Measurements from ENCODE around the gene ATL2.

The ATL2 gene

GRCh38 chr2:38271697-38272096 is 105.4 kb downstream of the ATL2 start:
- Histone ChIP-seq H3K9me3 (ENCODE audit: control insufficient read depth, insufficient read depth, low read depth, low read length) (no peaks in the 10 kb centered on the region), H3K4me1 (ENCODE audit: control insufficient read depth, insufficient read depth, low read length) (peaks cover 10% of the 10 kb centered on the region), H3K27ac (ENCODE audit: low read depth, low read length) (no peak overlapping the region), H3K36me3 (ENCODE audit: control insufficient read depth, insufficient read depth, low read length) (no peaks in the 10 kb centered on the region), H3K4me3 (ENCODE audit: low read depth, low read length) (no peak overlapping the region), H3K27me3 (ENCODE audit: control insufficient read depth, insufficient read depth, low read length) (no peaks in the 10 kb centered on the region), H3K9ac (ENCODE audit: low read length) (no peak overlapping the region)

DNA sequence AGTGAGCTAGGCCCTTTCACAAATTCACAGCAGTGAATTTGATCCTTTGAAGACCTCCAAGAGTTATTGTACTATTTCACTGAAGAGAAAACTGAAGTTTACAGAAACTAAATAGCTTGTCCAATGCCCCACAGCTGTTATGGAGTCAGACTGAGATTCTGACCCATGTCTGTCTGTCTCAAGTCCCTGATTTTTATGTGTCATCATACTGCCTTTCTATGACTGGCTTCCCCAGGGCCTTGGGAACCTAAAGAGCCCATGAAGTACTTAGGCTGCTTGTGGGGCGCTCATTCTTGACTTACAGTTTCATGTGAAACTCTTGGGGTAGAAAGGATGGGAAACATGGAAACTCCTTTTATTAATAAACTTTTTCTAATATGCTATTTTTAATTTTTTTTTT is 107.7 kb downstream of the ATL2 start:
- H3K27ac ChIP-seq (ENCODE audit: low read depth, low read length) = no peak overlapping the region

DNA sequence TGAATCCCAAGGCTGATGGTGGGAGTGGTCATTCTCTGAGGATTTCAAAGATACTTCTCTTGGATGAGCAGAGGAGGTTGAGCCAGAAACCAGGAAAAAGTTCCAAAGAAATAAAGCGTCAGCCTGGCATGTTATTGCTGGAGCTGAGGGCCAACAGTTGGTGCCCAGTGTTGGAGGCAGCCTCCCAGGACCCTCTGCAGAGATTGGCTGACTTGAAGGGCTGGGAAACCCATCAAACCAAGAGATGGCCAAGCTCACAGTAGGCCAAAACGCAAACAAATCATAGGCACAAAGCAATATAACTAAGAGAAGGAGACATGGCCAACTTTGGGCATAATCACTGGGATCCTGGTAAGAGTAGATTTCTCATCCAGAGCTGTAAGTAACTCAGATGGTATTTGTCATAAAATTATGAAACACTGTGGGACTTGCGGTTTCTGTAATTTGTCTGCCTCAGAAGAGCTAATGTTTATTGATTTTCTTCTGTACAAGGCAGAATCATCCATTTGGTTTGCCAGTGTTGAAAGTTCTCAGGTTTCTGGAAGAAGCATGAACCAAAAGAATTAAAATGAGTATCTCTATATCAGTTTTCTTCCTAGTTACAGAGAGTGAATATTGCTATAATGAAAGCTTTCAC is 108.3 kb downstream of the ATL2 start:
- Histone ChIP-seq H3K36me3 (ENCODE audit: control insufficient read depth, insufficient read depth, low read length) (no peaks in the 10 kb centered on the region), H3K27me3 (ENCODE audit: control insufficient read depth, insufficient read depth, low read length) (no peaks in the 10 kb centered on the region), H3K4me3 (ENCODE audit: low read depth, low read length) (no peak overlapping the region), H3K27ac (ENCODE audit: low read depth, low read length) (no peak overlapping the region), H3K4me1 (ENCODE audit: control insufficient read depth, insufficient read depth, low read length) (peaks cover 9% of the 10 kb centered on the region), H3K9me3 (ENCODE audit: control insufficient read depth, insufficient read depth, low read depth, low read length) (no peaks in the 10 kb centered on the region), H3K9ac (ENCODE audit: low read length) (no peak overlapping the region)

More for the DNA sequence above, 107.7 kb downstream of the ATL2 start:
- Histone ChIP-seq H3K27me3 (ENCODE audit: control insufficient read depth, insufficient read depth, low read length) (no peaks in the 10 kb centered on the region), H3K36me3 (ENCODE audit: control insufficient read depth, insufficient read depth, low read length) (no peaks in the 10 kb centered on the region), H3K4me3 (ENCODE audit: low read depth, low read length) (no peak overlapping the region), H3K4me1 (ENCODE audit: control insufficient read depth, insufficient read depth, low read length) (peaks cover 10% of the 10 kb centered on the region), H3K9me3 (ENCODE audit: control insufficient read depth, insufficient read depth, low read depth, low read length) (no peaks in the 10 kb centered on the region), H3K9ac (ENCODE audit: low read length) (no peak overlapping the region)

GRCh38 chr2:38268001-38268400 is 109.1 kb downstream of the ATL2 start:
- no peaks in the 10 kb centered on the region for H3K27me3 ChIP-seq (ENCODE audit: control insufficient read depth, insufficient read depth, low read length)
- H3K27ac ChIP-seq (ENCODE audit: low read depth, low read length) = no peak overlapping the region
- no peak overlapping the region for H3K4me3 ChIP-seq (ENCODE audit: low read depth, low read length)
- H3K9me3 ChIP-seq (ENCODE audit: control insufficient read depth, insufficient read depth, low read depth, low read length) = no peaks in the 10 kb centered on the region
- H3K4me1 ChIP-seq (ENCODE audit: control insufficient read depth, insufficient read depth, low read length) = peaks cover 1% of the 10 kb centered on the region
- no peak overlapping the region for H3K9ac ChIP-seq (ENCODE audit: low read length)
- no peaks in the 10 kb centered on the region for H3K36me3 ChIP-seq (ENCODE audit: control insufficient read depth, insufficient read depth, low read length)

DNA sequence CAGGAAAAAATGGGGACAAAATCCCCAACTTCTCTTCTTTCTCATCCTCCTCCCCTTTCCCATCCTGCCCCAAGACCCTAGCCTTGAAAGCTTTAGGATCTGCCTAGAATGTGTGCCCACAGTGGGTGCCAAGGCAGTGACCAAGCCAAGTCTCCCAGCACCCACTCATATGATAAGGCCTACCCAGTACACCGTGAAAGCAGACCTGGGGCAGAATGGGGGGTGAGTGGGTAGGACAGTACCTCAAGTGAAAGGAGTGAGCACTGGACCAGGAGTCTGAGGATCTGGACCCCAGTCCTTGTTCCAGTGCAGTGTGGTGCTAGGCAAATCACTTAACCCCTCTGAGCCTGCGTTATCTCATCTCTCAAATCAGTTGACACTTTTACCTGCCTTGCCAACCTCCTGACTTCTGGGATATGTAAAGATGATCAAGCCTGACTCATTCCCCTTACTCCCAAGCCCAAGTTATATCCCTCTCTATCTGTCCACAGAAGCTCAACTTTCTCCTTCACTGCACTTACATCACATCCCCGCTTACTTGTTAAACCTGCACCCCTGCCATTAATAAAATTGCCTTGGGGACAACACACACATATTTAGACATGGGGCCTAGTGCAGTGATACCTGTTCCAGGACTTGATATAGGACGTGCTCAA is 109.7 kb downstream of the ATL2 start:
- H3K4me1 ChIP-seq (ENCODE audit: control insufficient read depth, insufficient read depth, low read length) = no peaks in the 10 kb centered on the region
- H3K4me3 ChIP-seq (ENCODE audit: low read depth, low read length) = no peak overlapping the region
- H3K27ac ChIP-seq (ENCODE audit: low read depth, low read length) = no peak overlapping the region
- no peaks in the 10 kb centered on the region for H3K9me3 ChIP-seq (ENCODE audit: control insufficient read depth, insufficient read depth, low read depth, low read length)
- no peak overlapping the region for H3K9ac ChIP-seq (ENCODE audit: low read length)
- no peaks in the 10 kb centered on the region for H3K27me3 ChIP-seq (ENCODE audit: control insufficient read depth, insufficient read depth, low read length)
- no peaks in the 10 kb centered on the region for H3K36me3 ChIP-seq (ENCODE audit: control insufficient read depth, insufficient read depth, low read length)

DNA sequence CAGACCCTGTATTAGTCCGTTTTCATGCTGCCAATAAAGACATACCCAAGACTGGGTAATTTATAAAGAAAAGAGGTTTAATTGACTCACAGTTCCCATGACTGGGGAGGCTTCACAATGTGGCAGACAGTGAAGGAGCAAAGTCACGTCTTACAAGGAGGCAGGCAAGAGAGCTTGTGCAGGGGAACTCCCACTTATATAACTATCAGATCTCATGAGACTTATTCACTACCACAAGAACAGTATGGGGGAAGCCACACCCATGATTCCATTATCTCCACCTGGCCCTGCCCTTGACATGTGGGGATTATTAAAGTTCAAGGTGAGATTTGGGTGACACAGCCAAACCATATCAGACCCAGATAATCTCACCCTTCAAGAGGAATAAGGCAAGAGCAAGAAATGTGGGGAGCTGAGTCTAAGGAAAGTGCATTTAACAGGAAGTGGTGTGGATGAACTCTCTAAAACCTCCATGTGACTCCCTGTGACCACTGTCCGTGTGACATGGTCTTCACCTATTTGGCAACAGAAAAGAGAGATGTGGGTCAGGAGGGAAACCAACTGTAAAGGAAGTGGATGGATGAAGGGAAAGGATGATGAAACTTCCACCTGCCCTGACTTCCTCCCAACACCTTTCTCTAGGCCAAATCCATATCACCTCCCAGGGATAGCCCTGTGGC is 110.6 kb downstream of the ATL2 start:
- H3K36me3 ChIP-seq (ENCODE audit: control insufficient read depth, insufficient read depth, low read length) = no peaks in the 10 kb centered on the region
- no peak overlapping the region for H3K27ac ChIP-seq (ENCODE audit: low read depth, low read length)
- H3K9ac ChIP-seq (ENCODE audit: low read length) = no peak overlapping the region
- H3K9me3 ChIP-seq (ENCODE audit: control insufficient read depth, insufficient read depth, low read depth, low read length) = no peaks in the 10 kb centered on the region
- H3K27me3 ChIP-seq (ENCODE audit: control insufficient read depth, insufficient read depth, low read length) = no peaks in the 10 kb centered on the region
- no peak overlapping the region for H3K4me3 ChIP-seq (ENCODE audit: low read depth, low read length)
- H3K4me1 ChIP-seq (ENCODE audit: control insufficient read depth, insufficient read depth, low read length) = 0 out of 2 replicates have a peak, but pooled peaks cover 3% of the 10 kb centered on the region

- no peaks in the 10 kb centered on the region for H3K36me3 ChIP-seq (ENCODE audit: control insufficient read depth, insufficient read depth, low read length)
- no peaks in the 10 kb centered on the region for H3K27me3 ChIP-seq (ENCODE audit: control insufficient read depth, insufficient read depth, low read length)
- no peaks in the 10 kb centered on the region for H3K9me3 ChIP-seq (ENCODE audit: control insufficient read depth, insufficient read depth, low read depth, low read length)
- no peak overlapping the region for H3K4me3 ChIP-seq (ENCODE audit: low read depth, low read length)
- H3K27ac ChIP-seq (ENCODE audit: low read depth, low read length) = no peak overlapping the region
- H3K4me1 ChIP-seq (ENCODE audit: control insufficient read depth, insufficient read depth, low read length) = 0 out of 2 replicates have a peak, but pooled peaks cover 3% of the 10 kb centered on the region
- H3K9ac ChIP-seq (ENCODE audit: low read length) = no peak overlapping the region
These were observed 111.6 kb downstream of the ATL2 start for GRCh38 chr2:38265461-38265860.

DNA sequence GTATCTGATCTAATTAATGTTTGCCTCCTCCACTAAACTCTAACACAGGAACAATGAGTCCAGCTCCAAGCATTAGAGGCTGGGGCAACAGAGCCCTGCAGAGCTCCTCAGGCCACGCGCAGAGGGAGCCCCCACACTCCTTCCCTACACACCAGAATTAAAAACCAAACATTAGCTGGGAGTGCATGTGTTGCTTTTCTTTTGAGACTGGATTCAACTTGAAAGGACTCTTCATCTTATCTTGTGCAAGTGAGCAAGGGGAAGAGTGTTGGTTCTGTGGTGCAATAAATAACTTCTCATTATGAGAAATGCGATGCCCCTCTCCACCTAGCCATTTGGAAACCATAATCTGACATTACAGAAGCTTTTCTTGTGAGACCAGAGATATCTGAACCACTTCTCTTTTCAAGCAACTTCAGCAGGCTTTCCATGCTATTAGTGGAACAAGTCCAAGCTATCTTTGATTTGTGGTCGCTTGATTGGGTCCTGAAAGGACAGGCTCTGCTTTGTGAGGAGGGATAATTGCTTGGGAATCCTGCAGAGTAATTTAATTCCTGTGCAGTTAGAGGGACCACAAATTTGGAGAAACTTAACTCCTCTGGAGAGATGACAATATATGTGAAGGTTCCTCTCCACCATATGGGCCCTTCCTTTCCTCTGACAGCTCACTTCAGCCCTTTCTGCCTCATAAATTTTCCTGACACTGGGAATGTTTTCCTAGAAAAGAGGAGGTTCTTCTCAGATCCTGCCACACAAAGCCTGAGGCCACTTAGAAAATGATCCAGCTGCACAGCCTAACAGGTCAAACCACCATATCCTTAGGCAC is 112.5 kb downstream of the ATL2 start:
- Histone ChIP-seq H3K9ac (ENCODE audit: low read length) (no peak overlapping the region), H3K4me3 (ENCODE audit: low read depth, low read length) (no peak overlapping the region), H3K4me1 (ENCODE audit: control insufficient read depth, insufficient read depth, low read length) (0 out of 2 replicates have a peak, but pooled peaks cover 3% of the 10 kb centered on the region), H3K27me3 (ENCODE audit: control insufficient read depth, insufficient read depth, low read length) (no peaks in the 10 kb centered on the region), H3K36me3 (ENCODE audit: control insufficient read depth, insufficient read depth, low read length) (no peaks in the 10 kb centered on the region), H3K9me3 (ENCODE audit: control insufficient read depth, insufficient read depth, low read depth, low read length) (no peaks in the 10 kb centered on the region), H3K27ac (ENCODE audit: low read depth, low read length) (no peak overlapping the region)

DNA sequence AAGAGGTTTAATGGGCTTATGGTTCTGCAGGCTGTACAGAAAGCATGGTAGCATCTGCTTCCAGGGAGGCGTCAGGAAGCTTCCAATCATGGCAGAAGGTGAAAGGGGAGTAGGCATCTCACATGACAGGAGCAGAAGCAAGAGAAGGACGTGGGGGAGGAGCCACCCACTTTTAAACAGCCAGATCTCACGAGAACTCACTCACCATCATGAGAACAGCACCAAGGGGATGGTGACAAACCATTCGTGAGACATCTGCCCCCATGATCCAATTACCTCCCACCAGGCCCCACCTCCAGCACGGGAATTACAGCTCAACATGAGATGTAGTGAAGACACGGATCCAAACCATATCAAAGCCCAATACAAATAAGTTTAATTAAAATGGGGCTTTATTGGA is 113.8 kb downstream of the ATL2 start:
- Histone ChIP-seq H3K4me1 (ENCODE audit: control insufficient read depth, insufficient read depth, low read length) (0 out of 2 replicates have a peak, but pooled peaks cover 3% of the 10 kb centered on the region), H3K4me3 (ENCODE audit: low read depth, low read length) (no peak overlapping the region), H3K9me3 (ENCODE audit: control insufficient read depth, insufficient read depth, low read depth, low read length) (no peaks in the 10 kb centered on the region), H3K9ac (ENCODE audit: low read length) (no peak overlapping the region), H3K27me3 (ENCODE audit: control insufficient read depth, insufficient read depth, low read length) (no peaks in the 10 kb centered on the region), H3K27ac (ENCODE audit: low read depth, low read length) (no peak overlapping the region), H3K36me3 (ENCODE audit: control insufficient read depth, insufficient read depth, low read length) (no peaks in the 10 kb centered on the region)

DNA sequence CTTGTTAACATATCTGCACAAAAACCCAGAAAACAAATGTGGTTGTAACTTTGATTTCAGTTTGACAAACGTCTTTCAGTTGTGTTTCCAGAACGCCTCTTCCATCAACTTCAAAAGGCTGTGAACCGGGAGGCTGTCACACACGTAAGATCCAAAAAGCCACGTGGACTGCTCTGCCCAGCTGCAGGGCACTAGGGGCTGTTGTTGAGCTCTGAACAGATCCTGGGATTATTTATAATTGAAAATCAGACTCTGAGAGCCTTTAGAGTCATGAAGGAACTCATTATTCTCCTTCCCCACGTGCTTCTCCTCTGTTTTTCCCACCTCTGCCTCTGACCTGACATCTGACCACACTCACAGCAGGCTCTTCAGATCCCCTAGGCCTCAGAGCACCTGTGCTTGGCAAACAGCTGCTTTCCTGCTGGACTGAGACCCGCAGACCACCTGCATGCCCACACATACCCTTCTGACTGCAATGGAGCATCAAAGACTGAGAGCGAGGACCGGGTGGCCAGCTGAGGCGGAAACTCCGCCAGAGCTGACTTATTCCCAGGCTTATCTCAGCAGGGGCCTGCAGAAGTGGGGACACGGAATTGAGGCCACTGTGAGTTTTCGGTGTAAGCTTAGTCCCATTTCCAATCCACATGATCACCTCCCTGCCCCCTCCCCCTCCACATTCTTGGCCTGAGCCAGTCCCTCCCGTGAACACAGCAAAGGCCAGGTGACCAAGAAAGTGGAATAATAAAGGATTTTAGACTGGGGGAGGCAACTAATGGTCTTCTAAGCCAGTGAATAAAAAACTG is 114.8 kb downstream of the ATL2 start:
- 0 out of 2 replicates have a peak, but pooled peaks cover 3% of the 10 kb centered on the region for H3K4me1 ChIP-seq (ENCODE audit: control insufficient read depth, insufficient read depth, low read length)
- H3K36me3 ChIP-seq (ENCODE audit: control insufficient read depth, insufficient read depth, low read length) = no peaks in the 10 kb centered on the region
- no peak overlapping the region for H3K27ac ChIP-seq (ENCODE audit: low read depth, low read length)
- no peak overlapping the region for H3K4me3 ChIP-seq (ENCODE audit: low read depth, low read length)
- H3K27me3 ChIP-seq (ENCODE audit: control insufficient read depth, insufficient read depth, low read length) = no peaks in the 10 kb centered on the region
- no peak overlapping the region for H3K9ac ChIP-seq (ENCODE audit: low read length)
- H3K9me3 ChIP-seq (ENCODE audit: control insufficient read depth, insufficient read depth, low read depth, low read length) = no peaks in the 10 kb centered on the region

Data from HUES6 (cell line).